ENCODE measurements around the gene FBXL14. TPM values are rescaled to one million over a fixed set of nuclear protein-coding genes. Genes with fewer than 3 reads are reported as not detected.

Gene FBXL14, protein sequence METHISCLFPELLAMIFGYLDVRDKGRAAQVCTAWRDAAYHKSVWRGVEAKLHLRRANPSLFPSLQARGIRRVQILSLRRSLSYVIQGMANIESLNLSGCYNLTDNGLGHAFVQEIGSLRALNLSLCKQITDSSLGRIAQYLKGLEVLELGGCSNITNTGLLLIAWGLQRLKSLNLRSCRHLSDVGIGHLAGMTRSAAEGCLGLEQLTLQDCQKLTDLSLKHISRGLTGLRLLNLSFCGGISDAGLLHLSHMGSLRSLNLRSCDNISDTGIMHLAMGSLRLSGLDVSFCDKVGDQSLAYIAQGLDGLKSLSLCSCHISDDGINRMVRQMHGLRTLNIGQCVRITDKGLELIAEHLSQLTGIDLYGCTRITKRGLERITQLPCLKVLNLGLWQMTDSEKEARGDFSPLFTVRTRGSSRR
- total RNA-seq, result 10 to 100 TPM in 1 of 4 donors, 1 to 10 TPM in 3; 5.4 to 12.4 (median 7.6) TPM

DNA sequence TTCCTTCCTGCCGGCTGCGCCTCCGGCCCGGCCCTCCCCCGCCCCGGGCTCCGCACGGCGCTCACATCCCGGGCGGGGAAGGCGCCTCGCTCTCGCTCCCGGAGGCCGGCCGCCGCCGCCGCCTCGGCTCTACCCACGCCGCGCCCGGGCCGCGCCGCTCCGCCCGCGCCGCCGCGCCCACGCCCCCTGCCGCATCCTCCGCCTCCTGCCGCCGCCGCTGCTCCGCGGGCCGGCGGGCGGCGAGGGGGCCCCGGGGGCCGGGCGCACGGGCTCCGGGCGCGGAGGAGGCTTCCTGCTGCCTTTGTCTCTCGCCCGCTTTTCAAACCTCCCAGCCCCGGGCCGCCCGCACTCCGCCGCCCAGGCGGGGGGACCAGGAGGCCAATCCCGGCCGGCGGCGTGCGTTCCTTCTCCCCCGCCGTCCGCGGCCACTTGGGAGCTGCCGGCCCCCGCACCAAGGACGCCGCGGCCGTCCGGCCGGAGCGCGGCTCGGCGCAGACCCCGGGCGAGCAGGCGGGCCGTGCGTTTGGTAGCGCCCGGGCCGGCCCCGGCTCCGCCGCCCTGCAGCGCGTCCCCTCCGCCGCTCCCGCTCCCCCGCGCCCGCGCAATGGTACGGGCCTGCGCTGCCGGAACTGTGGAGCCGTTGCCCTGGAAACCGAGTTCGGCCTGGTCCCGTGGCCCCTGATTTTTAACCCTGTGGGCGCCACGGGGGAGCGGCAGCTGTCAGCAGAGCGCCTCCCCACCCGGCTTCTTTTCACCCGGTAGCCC lies at the start of gene FBXL14:
Gene FBXL14 (minus strand): TSS at position 321 of the 765 bp plus-strand sequence. CDS start 515 bp downstream, outside the sequence.
- H3K27me3 ChIP-seq, result no peaks in the 10 kb centered on the region
- H3K9me3 ChIP-seq, result no peaks in the 10 kb centered on the region
- H3K4me3 ChIP-seq, result peak within 1 kb of the TSS; percentile 90
- TF ChIP-seq POLR2A (IDR thresholded peaks at IDR 0.05) (peak in 1 of 2 donors; percentile 15), EP300 (IDR thresholded peaks at IDR 0.05) (no peak), POLR2AphosphoS5 (IDR thresholded peaks at IDR 0.05) (peak in 1 of 3 donors; percentile 33)
- TF ChIP-seq, protein P1, sequence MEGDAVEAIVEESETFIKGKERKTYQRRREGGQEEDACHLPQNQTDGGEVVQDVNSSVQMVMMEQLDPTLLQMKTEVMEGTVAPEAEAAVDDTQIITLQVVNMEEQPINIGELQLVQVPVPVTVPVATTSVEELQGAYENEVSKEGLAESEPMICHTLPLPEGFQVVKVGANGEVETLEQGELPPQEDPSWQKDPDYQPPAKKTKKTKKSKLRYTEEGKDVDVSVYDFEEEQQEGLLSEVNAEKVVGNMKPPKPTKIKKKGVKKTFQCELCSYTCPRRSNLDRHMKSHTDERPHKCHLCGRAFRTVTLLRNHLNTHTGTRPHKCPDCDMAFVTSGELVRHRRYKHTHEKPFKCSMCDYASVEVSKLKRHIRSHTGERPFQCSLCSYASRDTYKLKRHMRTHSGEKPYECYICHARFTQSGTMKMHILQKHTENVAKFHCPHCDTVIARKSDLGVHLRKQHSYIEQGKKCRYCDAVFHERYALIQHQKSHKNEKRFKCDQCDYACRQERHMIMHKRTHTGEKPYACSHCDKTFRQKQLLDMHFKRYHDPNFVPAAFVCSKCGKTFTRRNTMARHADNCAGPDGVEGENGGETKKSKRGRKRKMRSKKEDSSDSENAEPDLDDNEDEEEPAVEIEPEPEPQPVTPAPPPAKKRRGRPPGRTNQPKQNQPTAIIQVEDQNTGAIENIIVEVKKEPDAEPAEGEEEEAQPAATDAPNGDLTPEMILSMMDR (IDR thresholded peaks at IDR 0.05), result no peak
- H3K4me1 ChIP-seq, result peaks cover 54% of the 10 kb centered on the region
- 0% methylated on average over 34 of the region's 115 CpGs for WGBS
- peak within 1 kb of the TSS; percentile 96 for H3K27ac ChIP-seq
- H3K36me3 ChIP-seq, result no peaks in the 10 kb centered on the region
- DNase-seq (ENCODE audit: low spot score in 2 of 2), result peak; percentile 92

DNA sequence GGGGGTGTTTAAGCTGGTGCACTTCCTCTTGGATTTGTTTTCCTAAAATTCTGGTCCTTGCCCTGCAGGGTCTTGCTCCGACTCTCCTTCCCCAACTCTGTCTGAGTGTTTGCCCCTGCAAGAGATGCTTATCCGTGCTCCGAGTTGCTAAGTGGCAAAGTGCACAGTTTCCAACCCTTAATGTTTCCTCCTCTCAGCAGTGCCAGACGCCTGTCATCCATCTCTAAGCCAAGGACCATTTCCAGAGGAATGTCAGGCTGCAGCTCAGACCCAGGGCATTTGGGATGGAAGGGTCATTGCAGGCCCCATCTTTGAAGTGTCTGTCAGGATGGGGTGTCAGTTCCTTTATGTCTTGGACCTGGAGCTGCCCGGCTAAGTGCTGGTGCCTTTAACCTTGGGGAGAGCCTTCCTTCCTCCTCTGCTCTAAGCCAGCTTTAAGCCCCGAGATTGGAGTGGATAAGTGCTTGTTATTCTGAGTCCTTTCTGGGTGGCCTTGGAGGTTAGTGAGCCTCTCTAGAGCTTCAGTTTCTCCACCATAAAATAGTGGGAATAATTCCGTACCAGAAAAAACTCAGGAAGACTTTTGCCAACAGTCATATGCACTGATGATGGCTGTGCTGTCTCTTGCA lies 49.6 kb upstream of the FBXL14 start:
- no peak overlapping the region for H3K27ac ChIP-seq
- no peak overlapping the region for H3K4me3 ChIP-seq
- DNase-seq (ENCODE audit: low spot score in 2 of 2), result no peak
- 53% methylated on average over 7 of the region's 7 CpGs for WGBS
- no peaks in the 10 kb centered on the region for H3K9me3 ChIP-seq
- TF ChIP-seq POLR2AphosphoS5 (IDR thresholded peaks at IDR 0.05), result no peak
- TF ChIP-seq POLR2A (IDR thresholded peaks at IDR 0.05), result no peak
- TF ChIP-seq EP300 (IDR thresholded peaks at IDR 0.05), result no peak
- TF ChIP-seq, protein P1 (IDR thresholded peaks at IDR 0.05), result no peak
- H3K27me3 ChIP-seq, result no peaks in the 10 kb centered on the region
- H3K4me1 ChIP-seq, result peaks cover 7% of the 10 kb centered on the region
- H3K36me3 ChIP-seq, result no peaks in the 10 kb centered on the region

DNA sequence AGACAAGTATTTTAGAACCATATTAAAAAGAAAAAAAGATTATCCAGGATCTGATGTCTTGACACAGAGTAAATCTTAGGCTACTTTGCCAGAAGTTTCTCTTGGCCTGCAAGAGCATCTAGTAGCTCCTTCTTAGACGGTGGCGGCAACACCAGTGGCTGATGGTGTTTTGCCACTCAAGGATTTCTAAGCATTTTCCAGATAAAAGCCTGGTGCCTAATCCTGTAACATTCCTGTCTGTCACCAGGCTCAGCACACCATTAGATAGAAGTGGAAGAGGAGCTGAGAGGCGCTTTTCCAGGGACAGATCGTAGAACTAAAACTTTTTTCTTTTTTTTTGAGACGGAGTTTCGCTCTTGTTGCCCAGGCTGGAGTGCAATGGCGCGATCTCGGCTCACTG lies 48.7 kb upstream of the FBXL14 start:
- Histone ChIP-seq H3K4me1 (peaks cover 7% of the 10 kb centered on the region), H3K9me3 (no peaks in the 10 kb centered on the region), H3K4me3 (no peak overlapping the region), H3K27me3 (no peaks in the 10 kb centered on the region), H3K27ac (no peak overlapping the region), H3K36me3 (no peaks in the 10 kb centered on the region)
- TF ChIP-seq, protein P1 (IDR thresholded peaks at IDR 0.05), result no peak
- no peak for DNase-seq (ENCODE audit: low spot score in 2 of 2)
- WGBS, result 93% methylated on average over 9 of the region's 9 CpGs

DNA sequence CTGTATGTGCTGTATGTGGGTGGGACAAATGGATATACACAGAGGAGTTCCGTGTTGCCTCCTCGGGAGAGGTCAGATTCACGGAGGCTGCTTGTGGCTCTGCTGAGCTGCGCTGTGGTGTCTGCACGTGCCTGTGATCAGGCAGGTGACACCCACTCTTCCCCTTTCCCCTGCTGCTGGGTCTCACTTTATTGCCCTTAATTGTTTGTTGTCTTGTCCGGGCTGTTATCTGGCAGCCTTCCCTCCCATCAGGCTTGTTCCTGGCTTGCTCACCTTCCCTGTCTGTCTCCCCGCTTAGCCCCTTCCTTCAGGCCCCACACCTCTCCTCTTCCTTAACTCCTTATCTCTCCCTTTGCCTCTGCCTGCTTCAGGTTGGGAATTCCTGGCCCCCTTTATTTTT lies 48.1 kb upstream of the FBXL14 start:
- 76% methylated on average over 7 of the region's 7 CpGs for WGBS
- Histone ChIP-seq H3K4me3 (no peak overlapping the region), H3K4me1 (peaks cover 7% of the 10 kb centered on the region), H3K36me3 (no peaks in the 10 kb centered on the region), H3K27ac (no peak overlapping the region), H3K9me3 (no peaks in the 10 kb centered on the region), H3K27me3 (no peaks in the 10 kb centered on the region)
- no peak for DNase-seq (ENCODE audit: low spot score in 2 of 2)
- TF ChIP-seq POLR2AphosphoS5 (IDR thresholded peaks at IDR 0.05) (no peak), POLR2A (IDR thresholded peaks at IDR 0.05) (no peak), EP300 (IDR thresholded peaks at IDR 0.05) (no peak)
- TF ChIP-seq, protein P1 (IDR thresholded peaks at IDR 0.05), result no peak

All from suprapubic skin (tissue), 4 donors.